AG04450 (cell line): ENCODE data around the gene FSTL5. TPM values are rescaled to one million over a fixed set of nuclear protein-coding genes. Genes with fewer than 3 reads are reported as not detected.

Experiments
- CTCF ChIA-PET: fragments of 300-600, 350-600 bp; formaldehyde crosslinking; extraction: SDS; loops from one replicate; lab custom pipeline; 2022; ENCODE audit warnings: antibody characterized with exemption, inconsistent platforms; lab: Charles Lee
- POLR2A ChIA-PET: fragments of 350-600 bp; formaldehyde crosslinking; extraction: SDS; loops from one replicate; lab custom pipeline; 2021; ENCODE audit warnings: antibody characterized with exemption, inconsistent platforms; lab: Yijun Ruan, JAX
- DNase-seq: peaks from one replicate; pipeline ENCODE4 v3.0.0-alpha.2; 2011; ENCODE audit warnings: low read depth, low spot score
- H3K27ac ChIP-seq: one replicate; pipeline ENCODE4 v1.5.1; 2012; ENCODE audit warnings: low read depth, low read length, control low read depth
- H3K27me3 ChIP-seq: one replicate; pipeline ENCODE4 v1.6.0; 2012; ENCODE audit warnings: low read length; ENCODE audit not compliant: control insufficient read depth, insufficient read depth
- H3K4me3 ChIP-seq: 2 replicates; pipeline ENCODE4 v1.5.1; 2011; ENCODE audit warnings: mild to moderate bottlenecking, low read depth, low read length, control low read depth
- H3K9me3 ChIP-seq: 2 replicates; pipeline ENCODE4 v1.5.1; 2012; ENCODE audit warnings: low read length; ENCODE audit not compliant: control insufficient read depth, insufficient read depth
- polyA plus RNA-seq: library from polyadenylated mRNA; depleted of rRNA; stranded (reverse); fragments of >200 nt; gene quantifications from 2 replicates; pipeline ENCODE4 v1.2.3, GENCODE V29; 2011
- TF ChIP-seq, protein P1 (sequence below): IDR thresholded peaks from 2 replicates; pipeline ENCODE4 v1.5.1; 2011; ENCODE audit warnings: low read depth, low read length, control low read depth, inconsistent platforms

Gene FSTL5
- polyA plus RNA-seq, 1 experiment = not detected

DNA sequence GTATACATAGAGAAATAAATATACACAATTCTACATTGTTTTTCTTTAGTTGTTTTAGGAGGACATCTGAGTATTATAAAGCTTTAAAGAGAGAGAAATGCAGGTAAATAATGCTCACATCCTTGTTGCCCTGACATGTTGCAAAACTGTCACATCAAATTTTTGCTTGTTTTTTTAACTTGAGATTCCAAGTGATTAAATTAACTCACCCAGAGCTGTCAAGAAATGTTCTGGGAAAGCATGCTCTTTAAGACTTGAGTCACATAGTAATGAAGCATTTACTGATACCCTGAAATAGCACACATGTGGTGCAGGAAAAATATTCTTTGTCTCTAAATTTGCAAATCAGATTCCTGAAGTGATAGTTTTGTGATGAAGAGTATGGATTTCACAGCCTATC is 665.6 kb downstream of the FSTL5 start:
- Histone ChIP-seq H3K27me3 (no peaks in the 10 kb centered on the region), H3K27ac (no peak overlapping the region), H3K9me3 (no peaks in the 10 kb centered on the region), H3K4me3 (no peak overlapping the region)
- ChIA-PET POLR2A (no interaction called here), CTCF (no interaction called here)
- TF ChIP-seq, protein P1, sequence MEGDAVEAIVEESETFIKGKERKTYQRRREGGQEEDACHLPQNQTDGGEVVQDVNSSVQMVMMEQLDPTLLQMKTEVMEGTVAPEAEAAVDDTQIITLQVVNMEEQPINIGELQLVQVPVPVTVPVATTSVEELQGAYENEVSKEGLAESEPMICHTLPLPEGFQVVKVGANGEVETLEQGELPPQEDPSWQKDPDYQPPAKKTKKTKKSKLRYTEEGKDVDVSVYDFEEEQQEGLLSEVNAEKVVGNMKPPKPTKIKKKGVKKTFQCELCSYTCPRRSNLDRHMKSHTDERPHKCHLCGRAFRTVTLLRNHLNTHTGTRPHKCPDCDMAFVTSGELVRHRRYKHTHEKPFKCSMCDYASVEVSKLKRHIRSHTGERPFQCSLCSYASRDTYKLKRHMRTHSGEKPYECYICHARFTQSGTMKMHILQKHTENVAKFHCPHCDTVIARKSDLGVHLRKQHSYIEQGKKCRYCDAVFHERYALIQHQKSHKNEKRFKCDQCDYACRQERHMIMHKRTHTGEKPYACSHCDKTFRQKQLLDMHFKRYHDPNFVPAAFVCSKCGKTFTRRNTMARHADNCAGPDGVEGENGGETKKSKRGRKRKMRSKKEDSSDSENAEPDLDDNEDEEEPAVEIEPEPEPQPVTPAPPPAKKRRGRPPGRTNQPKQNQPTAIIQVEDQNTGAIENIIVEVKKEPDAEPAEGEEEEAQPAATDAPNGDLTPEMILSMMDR = no peak
- no peak for DNase-seq

DNA sequence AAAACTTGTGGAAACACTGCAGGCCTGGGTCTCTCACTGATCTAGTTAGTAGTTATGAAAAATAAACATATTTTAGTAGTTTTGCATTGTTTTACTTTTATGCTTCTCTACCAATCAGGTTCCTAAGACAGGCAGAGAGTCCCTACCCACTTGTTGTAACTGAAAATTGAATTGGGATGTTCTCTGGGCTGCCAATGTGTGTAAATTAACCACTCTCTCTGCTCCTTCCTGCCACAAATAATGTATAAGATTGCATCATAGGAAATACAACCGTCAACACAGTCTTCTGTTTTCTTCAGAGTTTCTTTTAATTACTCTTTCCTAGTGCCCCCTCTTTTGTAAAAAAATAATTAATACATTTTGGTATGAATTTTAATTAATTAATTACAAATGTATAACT is 677.3 kb downstream of the FSTL5 start:
- no peak overlapping the region for H3K27ac ChIP-seq
- DNase-seq = no peak
- ChIA-PET POLR2A (no interaction called here), CTCF (no interaction called here)
- TF ChIP-seq, protein P1 = no peak
- H3K9me3 ChIP-seq = no peaks in the 10 kb centered on the region
- no peak overlapping the region for H3K4me3 ChIP-seq
- no peaks in the 10 kb centered on the region for H3K27me3 ChIP-seq

DNA sequence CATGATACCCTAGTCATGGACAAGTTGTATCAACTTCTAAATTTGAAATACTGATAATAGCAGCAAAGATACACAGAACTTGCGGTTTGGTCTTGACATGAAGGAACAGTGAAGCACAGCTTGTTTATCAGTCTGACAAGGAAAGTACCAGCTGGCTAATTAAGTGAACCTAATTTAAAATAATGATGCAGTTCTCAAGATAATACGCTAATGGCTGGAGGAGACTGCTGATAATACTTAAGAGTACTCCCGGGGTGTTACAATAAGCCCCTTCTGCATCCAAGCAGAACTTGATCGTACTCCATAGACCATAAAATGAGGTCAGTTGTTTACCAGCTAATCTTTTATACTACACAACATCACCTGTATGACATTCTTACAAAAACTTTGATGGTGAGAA is 697.5 kb downstream of the FSTL5 start:
- ChIA-PET CTCF (no interaction called here), POLR2A (no interaction called here)
- no peak overlapping the region for H3K4me3 ChIP-seq
- DNase-seq = no peak
- no peak overlapping the region for H3K27ac ChIP-seq
- TF ChIP-seq, protein P1 = no peak
- no peaks in the 10 kb centered on the region; the same call in 1 of the 2 replicates for H3K9me3 ChIP-seq
- H3K27me3 ChIP-seq = no peaks in the 10 kb centered on the region

DNA sequence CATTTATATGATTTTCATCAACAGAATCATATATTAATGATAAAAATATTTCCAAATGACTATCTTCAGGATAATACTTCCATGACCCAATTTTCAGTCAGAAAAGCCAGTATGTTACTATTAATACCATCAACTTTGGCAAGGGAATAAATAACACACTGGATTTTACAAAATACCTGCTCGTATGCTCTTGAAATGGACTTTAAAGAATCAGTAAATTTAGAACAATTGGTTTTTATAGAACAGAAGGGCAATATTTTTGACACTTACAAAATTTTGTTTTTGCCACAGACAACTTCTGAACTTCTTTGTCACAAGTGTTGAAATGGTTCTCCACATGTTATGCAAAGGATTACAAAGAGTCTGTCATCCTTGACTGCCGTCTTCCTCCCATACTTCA is 700.4 kb downstream of the FSTL5 start:
- Histone ChIP-seq H3K27ac (no peak overlapping the region), H3K27me3 (no peaks in the 10 kb centered on the region), H3K9me3 (0 out of 2 replicates have a peak, but pooled peaks cover 3% of the 10 kb centered on the region), H3K4me3 (no peak overlapping the region)
- DNase-seq = no peak
- TF ChIP-seq, protein P1 = no peak
- ChIA-PET POLR2A (no interaction called here), CTCF (no interaction called here)

DNA sequence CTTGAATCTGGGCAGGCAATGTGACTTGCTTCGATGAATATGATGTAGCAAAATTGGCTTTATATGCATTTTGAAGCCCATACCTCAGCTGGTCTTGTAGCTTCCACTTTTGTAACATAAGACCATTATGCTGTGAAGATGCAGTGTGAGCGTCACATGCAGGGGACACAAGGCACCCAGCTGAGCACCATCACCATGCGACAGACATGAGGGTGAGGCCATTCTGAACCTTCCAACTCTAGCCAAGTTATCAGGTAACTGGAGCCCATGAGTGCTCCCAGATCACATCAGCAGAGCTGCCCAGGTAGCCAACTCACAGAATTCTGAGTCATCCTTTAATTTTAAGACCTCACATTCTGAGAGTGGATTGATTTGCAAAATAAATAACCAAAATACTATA is 705.9 kb downstream of the FSTL5 start:
- POLR2A ChIA-PET = no interaction called here

More for the DNA sequence above, 705.9 kb downstream of the FSTL5 start:
- CTCF ChIA-PET = no interaction called here
- Histone ChIP-seq H3K4me3 (no peak overlapping the region), H3K27me3 (no peaks in the 10 kb centered on the region), H3K27ac (no peak overlapping the region), H3K9me3 (0 out of 2 replicates have a peak, but pooled peaks cover 3% of the 10 kb centered on the region)
- TF ChIP-seq, protein P1 = no peak
- no peak for DNase-seq
